ENCODE measurements around the gene GPR180.

GPR180 gene

DNA sequence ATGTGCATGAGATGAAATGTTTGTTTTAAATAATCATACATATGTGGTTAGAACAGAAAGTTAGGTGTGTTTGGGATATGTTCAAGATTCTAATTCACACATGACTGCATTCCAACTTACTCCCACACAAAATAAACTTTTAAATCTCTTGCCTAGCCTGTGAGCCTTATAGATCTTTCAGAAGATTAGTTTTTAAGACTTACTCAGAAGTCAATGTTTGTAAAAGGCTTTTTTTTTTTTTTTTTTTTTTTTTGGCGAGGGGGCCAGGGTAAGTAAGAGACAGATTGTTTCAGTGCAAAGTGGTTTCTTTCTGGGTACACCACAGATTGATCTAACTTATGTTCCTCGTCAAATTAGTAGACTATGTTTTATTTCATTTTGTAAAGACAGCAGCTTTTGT, 39.1 kb downstream of the GPR180 start:
- FAIRE-seq = no peak
- DNase-seq (ENCODE audit: insufficient read length, low spot score) = no peak

DNA sequence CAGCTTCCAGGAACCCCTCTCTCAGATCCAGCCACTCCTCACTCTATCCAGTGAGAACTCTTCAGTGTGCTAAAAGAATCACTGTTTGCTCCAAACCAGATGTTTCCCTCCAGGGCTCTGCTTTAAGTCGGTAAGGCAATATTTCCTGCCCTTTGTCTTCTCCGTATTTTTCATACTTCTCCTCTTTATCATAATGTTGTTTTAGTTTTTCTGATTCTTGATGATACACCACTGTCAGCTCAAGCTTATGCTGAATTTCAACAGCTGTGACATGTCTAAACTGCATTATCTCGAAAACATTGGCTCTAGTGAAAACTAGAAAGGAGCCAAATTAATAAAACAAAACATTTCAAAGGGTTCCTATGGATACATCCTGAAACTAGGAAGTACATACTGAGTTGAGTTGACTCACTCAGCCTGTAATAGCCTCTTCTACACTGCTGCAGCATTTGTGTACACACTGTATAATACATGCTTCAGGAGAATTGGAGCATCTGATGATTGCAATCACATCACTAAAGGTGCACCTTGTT, 39.8 kb downstream of the GPR180 start:
- no peak for DNase-seq (ENCODE audit: insufficient read length, low spot score)
- no peak for FAIRE-seq

DNA sequence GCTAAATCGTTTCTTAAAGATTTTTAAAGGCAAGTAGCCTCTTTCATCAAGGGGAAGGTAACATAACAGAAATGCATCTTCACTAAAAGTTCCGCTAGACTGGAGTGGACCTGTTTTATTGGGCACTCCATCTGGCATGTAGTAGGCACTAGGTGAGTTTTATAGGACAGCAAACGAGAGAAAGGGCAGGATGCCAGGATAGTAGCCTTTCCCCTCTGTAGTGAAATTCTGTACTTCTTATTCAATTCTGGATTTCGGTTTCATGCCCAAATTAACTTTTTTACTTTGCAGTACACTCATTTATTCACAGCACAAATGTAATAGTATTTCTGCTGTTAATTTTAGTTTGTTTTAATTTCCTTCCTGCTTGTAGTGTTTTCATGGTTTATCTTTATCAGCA, 45.2 kb downstream of the GPR180 start:
- FAIRE-seq = no peak
- DNase-seq (ENCODE audit: insufficient read length, low spot score) = no peak

- no peak for DNase-seq (ENCODE audit: insufficient read length, low spot score)
- FAIRE-seq = no peak
These were observed 54.5 kb downstream of the GPR180 start for GRCh38 chr13:94656176-94656575.

- DNase-seq (ENCODE audit: insufficient read length, low spot score) = no peak
- no peak for FAIRE-seq
These were observed 55.1 kb downstream of the GPR180 start for GRCh38 chr13:94656766-94657165.

- DNase-seq (ENCODE audit: insufficient read length, low spot score) = no peak
- no peak for FAIRE-seq
These were observed 55.5 kb downstream of the GPR180 start for GRCh38 chr13:94657167-94657566.

DNA sequence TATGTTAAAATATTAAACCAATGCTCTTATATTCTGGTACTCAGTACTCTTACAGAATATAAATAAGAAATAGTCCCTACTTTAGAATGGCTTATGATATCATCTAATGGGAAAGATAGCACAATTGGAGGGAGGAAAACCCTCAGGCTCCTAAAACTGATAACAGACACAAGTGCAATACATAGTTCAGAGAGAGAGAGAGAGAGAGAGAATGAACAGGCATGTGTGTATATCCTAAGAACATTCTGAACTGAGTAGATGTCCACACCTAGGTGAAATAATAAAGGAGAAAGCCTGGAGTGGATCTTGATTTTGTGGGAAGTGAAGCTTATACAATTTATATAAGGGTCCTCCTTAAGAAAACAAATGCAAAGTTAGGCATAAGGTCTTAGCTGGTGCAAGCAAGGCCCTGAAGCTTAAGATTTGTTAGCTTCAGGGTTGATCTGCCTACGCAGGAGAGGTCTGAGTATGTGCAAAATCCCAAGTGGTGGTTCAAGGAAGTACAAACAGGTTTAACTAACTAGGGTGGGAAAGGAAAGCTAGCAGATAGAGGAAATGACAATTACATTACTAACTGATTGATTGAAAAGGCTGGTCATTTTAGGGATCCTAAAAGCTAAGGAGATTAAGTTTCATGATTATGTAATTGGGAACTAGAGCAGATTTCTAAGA, 57.4 kb downstream of the GPR180 start:
- FAIRE-seq (no peak), DNase-seq (ENCODE audit: insufficient read length, low spot score) (no peak)

DNA sequence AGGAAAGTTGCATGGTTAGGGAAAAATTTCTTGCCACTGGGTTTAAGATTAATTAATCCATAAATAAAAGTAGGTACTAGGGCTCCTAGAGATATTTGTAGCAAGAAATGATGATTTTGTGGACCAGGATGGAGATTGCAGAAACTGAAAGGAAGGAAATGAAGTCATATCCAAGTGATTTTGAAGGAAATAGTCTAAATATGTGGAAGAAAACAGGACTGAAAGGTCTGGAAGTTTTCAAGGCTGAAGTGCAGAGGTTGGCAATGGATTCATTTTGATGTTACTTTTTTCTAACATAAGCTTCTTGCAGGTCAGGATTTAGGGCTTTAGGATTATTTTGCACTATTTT, 57.9 kb downstream of the GPR180 start:
- DNase-seq (ENCODE audit: insufficient read length, low spot score) = no peak
- no peak for FAIRE-seq

DNA sequence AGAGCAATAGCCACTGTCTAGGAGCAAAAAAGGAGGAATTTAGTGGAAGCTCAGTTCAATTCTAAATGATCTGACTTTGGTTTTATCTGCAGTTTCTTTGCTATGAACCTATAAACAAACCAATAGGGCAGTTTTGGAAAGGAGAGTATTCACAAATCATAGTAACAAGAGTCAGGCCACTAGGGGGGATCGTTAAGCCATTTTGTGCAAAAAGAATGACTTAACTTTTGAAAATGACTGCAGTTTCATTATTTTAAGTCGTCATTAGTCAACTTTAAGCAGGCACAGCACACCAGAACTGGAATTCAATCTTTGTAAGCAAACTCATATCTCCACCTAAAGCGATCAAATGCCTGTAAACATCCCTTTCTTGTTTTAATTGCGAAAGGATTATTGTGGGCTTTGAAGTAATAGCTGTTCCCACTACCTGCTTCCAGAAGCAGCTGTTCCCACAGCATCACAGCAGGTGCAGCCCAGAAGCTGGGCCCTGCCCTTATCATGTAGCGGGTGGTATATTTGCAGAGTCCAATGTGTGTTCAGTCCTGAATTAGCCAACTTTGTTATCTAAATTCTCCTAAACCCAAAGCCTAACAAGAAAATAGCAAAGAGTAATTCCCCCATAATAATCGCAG, 59.2 kb downstream of the GPR180 start:
- FAIRE-seq = no peak
- DNase-seq (ENCODE audit: insufficient read length, low spot score) = no peak

- FAIRE-seq (no peak), DNase-seq (ENCODE audit: insufficient read length, low spot score) (no peak)
These were observed 59.7 kb downstream of the GPR180 start for GRCh38 chr13:94661406-94661805.

DNA sequence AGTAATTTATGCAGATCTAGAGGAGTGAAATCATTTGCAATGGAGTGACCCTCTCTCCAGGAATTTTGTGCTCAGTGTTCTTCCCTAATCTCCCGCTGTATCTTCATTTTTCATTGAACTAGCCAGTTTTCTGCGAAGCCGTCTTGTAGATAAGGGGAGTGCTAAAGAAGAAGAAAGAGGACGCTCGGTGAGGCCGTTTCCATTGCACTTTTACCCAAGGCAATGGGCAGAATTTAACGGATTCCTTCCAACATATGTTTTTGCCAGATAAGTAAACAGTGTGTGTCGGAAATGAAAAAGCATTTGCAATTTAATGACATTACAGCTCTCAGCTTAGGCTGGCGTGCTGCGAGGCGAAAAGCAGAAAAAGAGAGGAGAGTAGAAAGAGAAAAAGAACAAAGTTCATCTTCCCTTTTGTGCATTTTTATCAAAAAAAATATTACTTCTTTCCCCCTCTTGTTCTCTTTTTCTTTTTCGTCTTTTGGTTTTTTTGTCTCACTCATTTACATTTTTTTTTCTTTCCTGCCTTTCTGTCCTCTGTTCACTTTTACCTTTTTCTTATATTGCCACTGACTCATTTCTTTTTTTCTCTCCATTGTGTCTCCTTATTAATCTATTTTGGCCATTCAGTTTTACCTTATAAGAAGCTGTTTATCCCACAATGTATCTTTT, 60.8 kb downstream of the GPR180 start:
- no peak for FAIRE-seq
- DNase-seq (ENCODE audit: insufficient read length, low spot score) = no peak

GRCh38 chr13:94664889-94665288, 63.2 kb downstream of the GPR180 start:
- no peak for FAIRE-seq
- no peak for DNase-seq (ENCODE audit: insufficient read length, low spot score)

DNA sequence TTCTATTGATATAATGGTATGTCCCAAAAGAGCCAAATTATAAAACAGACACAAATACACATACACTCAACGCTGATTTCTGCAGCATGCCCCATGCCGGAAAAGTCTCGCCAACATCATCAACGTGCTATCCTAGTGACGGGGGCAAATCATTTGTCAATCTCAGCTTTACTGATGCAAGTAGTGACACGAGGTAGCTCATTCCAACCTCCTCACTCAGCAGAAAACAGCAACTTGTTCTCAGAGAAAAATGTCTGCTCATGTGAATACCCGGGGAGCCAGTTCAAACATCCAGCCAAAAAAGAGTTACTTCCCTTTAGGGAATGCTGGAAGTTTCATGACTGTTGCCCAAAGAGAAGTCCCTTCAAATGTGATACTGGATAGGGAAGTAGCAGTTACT, 64.4 kb downstream of the GPR180 start:
- no peak for FAIRE-seq

GRCh38 chr13:94667190-94667589, 65.5 kb downstream of the GPR180 start:
- no peak for FAIRE-seq
- DNase-seq (ENCODE audit: insufficient read length, low spot score) = no peak

More for the DNA sequence above, 64.4 kb downstream of the GPR180 start:
- DNase-seq (ENCODE audit: insufficient read length, low spot score) = no peak

GRCh38 chr13:94672400-94672799, 70.7 kb downstream of the GPR180 start:
- no peak for DNase-seq (ENCODE audit: insufficient read length, low spot score)
- no peak for FAIRE-seq

GRCh38 chr13:94673851-94674250, 72.2 kb downstream of the GPR180 start:
- DNase-seq (ENCODE audit: insufficient read length, low spot score) (no peak), FAIRE-seq (no peak)

GRCh38 chr13:94674609-94675348, 73.1 kb downstream of the GPR180 start:
- FAIRE-seq = peak; percentile 42
- peak; percentile 35 for DNase-seq (ENCODE audit: insufficient read length, low spot score)

DNA sequence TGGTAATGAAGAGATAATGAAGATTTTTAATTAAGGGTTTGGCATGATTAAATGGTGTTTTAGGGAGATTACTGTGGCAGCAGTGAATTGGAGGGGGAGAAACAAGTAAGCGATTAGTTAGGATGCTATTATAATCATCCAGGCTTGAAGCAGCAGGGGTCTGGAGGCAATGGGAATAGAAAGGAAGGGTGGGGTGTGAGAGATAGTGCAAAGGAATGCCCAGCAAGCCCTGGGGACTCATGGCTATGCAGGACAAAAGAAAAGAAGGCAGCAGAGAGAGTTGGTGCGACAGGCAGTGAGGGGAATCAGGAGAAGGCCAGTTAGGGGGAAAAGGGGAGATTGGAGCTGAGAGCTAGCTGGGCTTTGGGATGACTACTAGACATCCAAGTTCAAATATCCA, 76.1 kb downstream of the GPR180 start:
- FAIRE-seq = no peak
- DNase-seq (ENCODE audit: insufficient read length, low spot score) = no peak

- FAIRE-seq (no peak), DNase-seq (ENCODE audit: insufficient read length, low spot score) (no peak)
These were observed 77.2 kb downstream of the GPR180 start for GRCh38 chr13:94678845-94679244.

DNA sequence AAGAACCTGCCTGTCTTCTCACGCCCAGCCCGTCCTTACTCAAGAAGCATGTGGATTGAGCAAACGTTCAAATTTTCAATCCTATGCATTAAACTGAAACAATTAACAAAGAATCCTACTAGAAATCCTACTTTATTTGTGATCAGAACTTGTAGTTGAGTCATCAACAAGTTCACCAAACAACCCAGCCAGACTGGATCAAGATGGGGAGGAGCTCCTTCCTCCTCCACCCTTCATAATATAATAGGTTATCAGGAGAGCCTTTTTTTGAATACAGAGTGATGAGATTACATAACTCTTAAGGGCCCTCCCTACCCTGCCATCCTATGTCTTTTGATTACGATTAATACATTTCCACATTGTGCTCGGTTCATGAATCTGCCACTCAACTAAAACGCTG, 78.0 kb downstream of the GPR180 start:
- FAIRE-seq (no peak), DNase-seq (ENCODE audit: insufficient read length, low spot score) (no peak)

GRCh38 chr13:94682229-94682628, 80.6 kb downstream of the GPR180 start:
- no peak for FAIRE-seq
- DNase-seq (ENCODE audit: insufficient read length, low spot score) = no peak

Measured in GM19239 (cell line).